T-cell (primary cell): ENCODE measurements around the gene BAD. TPM values are rescaled to one million over a fixed set of nuclear protein-coding genes. Genes with fewer than 3 reads are reported as not detected.

ENCODE experiments used
- ATAC-seq, 4 experiments: fragments of 200-7000 bp in 3 of 4; fragments of 150-1000 bp in 1 of 4; cut with Tn5 transposase; replicated peaks in 1 of 4; 1 replicate in 3 of 4; 2 replicates in 1 of 4; pipeline ENCODE4 v1.10.0; 2021; ENCODE audit warnings: moderate library complexity in 3 of 4, mild to moderate bottlenecking in 2 of 4, moderate number of reproducible peaks in 1 of 4
- CTCF ChIA-PET, 2 donors: fragments of 300-600 bp; sonication (Branson Sonifier 250); formaldehyde crosslinking; loops; one replicate each; lab custom pipeline; 2022; ENCODE audit warnings: antibody characterized with exemption in 2 of 2; lab: Charles Lee
- POLR2A ChIA-PET, 2 donors: fragments of 300-600 bp; sonication (Branson Sonifier 250); formaldehyde crosslinking; loops; one replicate each; lab custom pipeline; 2022; ENCODE audit warnings: antibody characterized with exemption in 2 of 2; lab: Charles Lee
- DNase-seq, 35 experiments: peaks; one replicate each; pipeline versions ENCODE4 v3.0.0 to v3.0.0-alpha.2; 2013 to 2023
- H3K27ac ChIP-seq: one replicate; pipeline ENCODE4 v1.5.1; 2013; ENCODE audit warnings: low read length
- H3K27me3 ChIP-seq, 2 experiments: replicated peaks in 1 of 2; 1 replicate in 1 of 2; 2 replicates in 1 of 2; pipeline versions ENCODE4 v1.6.1 to v1.7.0; 2013; ENCODE audit warnings: low read length in 1 of 2, mixed read lengths in 1 of 2; ENCODE audit not compliant: control insufficient read depth in 2 of 2, insufficient read depth in 2 of 2; ENCODE audit errors: extremely low read depth in 1 of 2
- H3K36me3 ChIP-seq, 2 donors: 1 replicate in 1 of 2; 2 replicates in 1 of 2; pipeline versions ENCODE4 v1.6.1 to v1.7.0; 2013; ENCODE audit warnings: low read length in 1 of 2; ENCODE audit not compliant: control insufficient read depth in 2 of 2, insufficient read depth in 1 of 2; ENCODE audit errors: extremely low read depth in 1 of 2
- H3K4me1 ChIP-seq, 2 experiments: 1 replicate in 1 of 2; 2 replicates in 1 of 2; pipeline versions ENCODE4 v1.6.1 to v1.7.0; 2013; ENCODE audit warnings: low read length in 2 of 2, mixed read lengths in 1 of 2; ENCODE audit not compliant: insufficient read depth in 2 of 2, control insufficient read depth in 1 of 2; ENCODE audit errors: extremely low read depth in 1 of 2
- H3K4me3 ChIP-seq, 2 donors: 1 replicate in 1 of 2; 2 replicates in 1 of 2; pipeline versions ENCODE4 v1.5.1 to v1.7.0; 2013; ENCODE audit warnings: mild to moderate bottlenecking in 2 of 2, low read length in 1 of 2, moderate library complexity in 1 of 2; ENCODE audit not compliant: control insufficient read depth in 1 of 2; ENCODE audit errors: extremely low read depth in 1 of 2
- H3K9me3 ChIP-seq: 2 replicates; pipeline ENCODE4 v1.7.0; 2013
- H3K27ac Mint-ChIP-seq, 2 donors: one replicate each; pipeline ENCODE4 v1.8.0; 2020 to 2021; ENCODE audit warnings: mild to moderate bottlenecking in 2 of 2, mixed read lengths in 2 of 2
- H3K27me3 Mint-ChIP-seq, 2 donors: one replicate each; pipeline ENCODE4 v1.8.0; 2021 to 2022; ENCODE audit warnings: mixed read lengths in 2 of 2
- H3K36me3 Mint-ChIP-seq: one replicate; pipeline ENCODE4 v1.8.0; 2021; ENCODE audit warnings: mixed read lengths
- H3K4me1 Mint-ChIP-seq, 3 donors: one replicate each; pipeline ENCODE4 v1.8.0; 2020 to 2022; ENCODE audit warnings: mixed read lengths in 3 of 3, mild to moderate bottlenecking in 1 of 3
- H3K4me3 Mint-ChIP-seq, 3 donors: one replicate each; pipeline ENCODE4 v1.8.0; 2020 to 2022; ENCODE audit warnings: mild to moderate bottlenecking in 3 of 3, mixed read lengths in 3 of 3, moderate library complexity in 3 of 3
- H3K9me3 Mint-ChIP-seq, 3 donors: one replicate each; pipeline ENCODE4 v1.8.0; 2020 to 2022; ENCODE audit warnings: mixed read lengths in 3 of 3
- WGBS: methylation state at CpG from one replicate; pipeline ENCODE4 v1.1.5; 2013; ENCODE audit warnings: missing lambda C conversion rate; ENCODE audit not compliant: insufficient coverage; 5-methylcytosine and 5-hydroxymethylcytosine counted together
- total RNA-seq, 35 experiments: library from RNA in 6 of 35; stranded (reverse) in 6 of 35; fragments of 120-200 nt in 1 of 35; gene quantifications; one replicate each; pipeline versions ENCODE4 v1.2.1 to v1.2.4 and lab custom pipeline; 2013 to 2026

The BAD gene
- total RNA-seq, 5 donors from 2014 or later (not counting 1 experiment from before 2014, with no cell fraction given) = 17.5 to 37.7 (median 29.1) TPM

- DNase-seq (no peak), ATAC-seq (no peak)
- H3K27me3 Mint-ChIP-seq = no peaks in the 10 kb centered on the region
- H3K9me3 Mint-ChIP-seq = no peaks in the 10 kb centered on the region
- peak overlapping the region; percentile 23 for H3K27ac ChIP-seq
- peak overlapping the region; percentile 84 to 94 for H3K27ac Mint-ChIP-seq
- H3K4me3 ChIP-seq = no peak overlapping the region
- POLR2A ChIA-PET = interaction anchor here in 1 of 2 donors (0.6 kb wide), 1 partner anchor 59 kb away, joined by 4 read pairs; no protein-coding TSS in a partner anchor
- H3K36me3 ChIP-seq = peaks cover 0 to 2% of the 10 kb centered on the region in 2 donors
- H3K27me3 ChIP-seq = no peaks in the 10 kb centered on the region
- H3K4me1 ChIP-seq = peaks cover 5 to 39% of the 10 kb centered on the region in 2 experiments
- H3K9me3 ChIP-seq = no peaks in the 10 kb centered on the region
- CTCF ChIA-PET = no interaction called here
- WGBS = 95% methylated on average over 18 of the region's 27 CpGs
- H3K36me3 Mint-ChIP-seq = peaks cover 2% of the 10 kb centered on the region
- H3K4me3 Mint-ChIP-seq = peak overlapping the region in 2 of 3 donors; percentile 21 to 95
- peaks cover 22 to 31% (median 25%) of the 10 kb centered on the region in 3 donors for H3K4me1 Mint-ChIP-seq
Measured at GRCh38 chr11:64267207-64267945, 17.1 kb downstream of the BAD start.

GRCh38 chr11:64266339-64266738, 18.1 kb downstream of the BAD start:
- Mint-ChIP-seq H3K27me3 (no peaks in the 10 kb centered on the region), H3K4me1 (peaks cover 18 to 25% (median 20%) of the 10 kb centered on the region in 3 donors), H3K27ac (peak overlapping the region in 1 of 2 donors; percentile 11), H3K36me3 (peaks cover 2% of the 10 kb centered on the region), H3K9me3 (no peaks in the 10 kb centered on the region), H3K4me3 (no peak overlapping the region)
- DNase-seq (no peak), ATAC-seq (no peak)
- no peaks in the 10 kb centered on the region for H3K36me3 ChIP-seq
- peaks cover 5 to 29% of the 10 kb centered on the region in 2 experiments for H3K4me1 ChIP-seq
- H3K27ac ChIP-seq = no peak overlapping the region
- CTCF ChIA-PET = no interaction called here
- H3K4me3 ChIP-seq = no peak overlapping the region
- WGBS = 97% methylated on average over 15 of the region's 15 CpGs
- no peaks in the 10 kb centered on the region for H3K27me3 ChIP-seq
- no peaks in the 10 kb centered on the region for H3K9me3 ChIP-seq
- POLR2A ChIA-PET = no interaction called here

- Histone ChIP-seq H3K36me3 (no peaks in the 10 kb centered on the region), H3K4me1 (peaks cover 5 to 24% of the 10 kb centered on the region in 2 experiments), H3K27me3 (no peaks in the 10 kb centered on the region), H3K27ac (no peak overlapping the region), H3K9me3 (no peaks in the 10 kb centered on the region), H3K4me3 (no peak overlapping the region)
- no peaks in the 10 kb centered on the region for H3K27me3 Mint-ChIP-seq
- no peak overlapping the region for H3K4me3 Mint-ChIP-seq
- ChIA-PET POLR2A (no interaction called here), CTCF (interaction anchor here in 1 of 2 donors (0.6 kb wide), 1 partner anchor 87 kb away, joined by 3 read pairs; no protein-coding TSS in a partner anchor)
- no peaks in the 10 kb centered on the region for H3K9me3 Mint-ChIP-seq
- peaks cover 2% of the 10 kb centered on the region for H3K36me3 Mint-ChIP-seq
- DNase-seq (no peak), ATAC-seq (no peak)
- H3K27ac Mint-ChIP-seq = no peak overlapping the region
- WGBS = 91% methylated on average over 33 of the region's 35 CpGs
- H3K4me1 Mint-ChIP-seq = peaks cover 18 to 25% (median 20%) of the 10 kb centered on the region in 3 donors
Measured at GRCh38 chr11:64265176-64266160, 19.0 kb downstream of the BAD start.

- no peaks in the 10 kb centered on the region for H3K27me3 ChIP-seq
- DNase-seq (no peak), ATAC-seq (no peak)
- H3K9me3 ChIP-seq = no peaks in the 10 kb centered on the region
- H3K27ac Mint-ChIP-seq = no peak overlapping the region
- no peaks in the 10 kb centered on the region for H3K27me3 Mint-ChIP-seq
- H3K4me1 Mint-ChIP-seq = peaks cover 16 to 20% (median 16%) of the 10 kb centered on the region in 3 donors
- ChIA-PET POLR2A (no interaction called here), CTCF (no interaction called here)
- WGBS = 89% methylated on average over 6 of the region's 10 CpGs
- no peaks in the 10 kb centered on the region for H3K9me3 Mint-ChIP-seq
- no peak overlapping the region for H3K4me3 ChIP-seq
- H3K4me1 ChIP-seq = peaks cover 5 to 21% of the 10 kb centered on the region in 2 experiments
- H3K36me3 ChIP-seq = no peaks in the 10 kb centered on the region
- no peak overlapping the region for H3K27ac ChIP-seq
- peaks cover 9% of the 10 kb centered on the region for H3K36me3 Mint-ChIP-seq
- no peak overlapping the region for H3K4me3 Mint-ChIP-seq
Measured at GRCh38 chr11:64264371-64264852, 20.1 kb downstream of the BAD start.

DNA sequence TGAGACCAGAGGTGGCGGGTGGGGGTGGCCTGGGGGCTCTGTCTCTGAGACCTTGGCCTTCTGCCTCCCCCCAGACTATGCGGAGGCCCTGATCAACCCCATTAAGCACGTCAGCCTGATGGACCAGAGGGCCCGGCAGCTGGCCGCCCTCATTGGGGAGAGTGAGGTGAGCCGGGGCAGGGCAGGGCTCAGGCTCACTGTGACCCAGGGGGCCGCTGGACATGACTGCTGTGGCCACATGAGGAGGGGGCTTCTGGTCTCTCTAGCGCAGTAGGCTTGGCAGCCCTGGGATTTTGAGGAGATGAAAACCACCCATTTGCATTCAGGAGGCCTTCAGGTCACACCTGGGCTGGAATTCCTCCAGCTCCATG, 20.5 kb downstream of the BAD start:
- no peaks in the 10 kb centered on the region for H3K9me3 ChIP-seq
- POLR2A ChIA-PET = interaction anchor here in 1 of 2 donors (0.5 kb wide), 1 partner anchor 19 kb away, joined by 11 read pairs; no protein-coding TSS in a partner anchor
- CTCF ChIA-PET = no interaction called here
- Mint-ChIP-seq H3K4me3 (no peak overlapping the region), H3K4me1 (peaks cover 12 to 20% (median 14%) of the 10 kb centered on the region in 3 donors), H3K9me3 (no peaks in the 10 kb centered on the region), H3K27ac (no peak overlapping the region), H3K36me3 (peaks cover 11% of the 10 kb centered on the region), H3K27me3 (no peaks in the 10 kb centered on the region)
- WGBS = 100% methylated on average over 6 of the region's 8 CpGs
- no peaks in the 10 kb centered on the region for H3K27me3 ChIP-seq
- peaks cover 4 to 22% of the 10 kb centered on the region in 2 experiments for H3K4me1 ChIP-seq
- DNase-seq (no peak), ATAC-seq (no peak)
- no peak overlapping the region for H3K4me3 ChIP-seq
- H3K27ac ChIP-seq = no peak overlapping the region
- H3K36me3 ChIP-seq = peaks cover 0 to 1% of the 10 kb centered on the region in 2 donors
